Peyer's patch (tissue), 4 donors: ENCODE results near the gene TMC6.

Source experiments
- CTCF ChIP-seq, 6 experiments: fragments of 450-650 bp in 4 of 6; fragments of 200-600 bp in 2 of 6; sonication (generic) in 1 of 6; IDR thresholded peaks; one replicate each; pipeline ENCODE4 v1.5.1; 2017 to 2019; ENCODE audit warnings: antibody characterized with exemption in 6 of 6, mild to moderate bottlenecking in 3 of 6, moderate library complexity in 1 of 6
- POLR2A ChIP-seq, 2 donors: fragments of 450-650 bp; IDR thresholded peaks; one replicate each; pipeline ENCODE4 v1.5.1; 2017; ENCODE audit warnings: antibody characterized with exemption in 2 of 2, mild to moderate bottlenecking in 2 of 2, moderate library complexity in 2 of 2

GRCh38 chr17:78140169-78141051 is 11.9 kb upstream of the TMC6 start:
- no peak for TF ChIP-seq POLR2A (IDR thresholded peaks at IDR 0.05)
- no peak for TF ChIP-seq CTCF (IDR thresholded peaks at IDR 0.05)
